H1 (cell line): ENCODE results near the gene KCNK13. TPM values are rescaled to one million over a fixed set of nuclear protein-coding genes. Genes with fewer than 3 reads are reported as not detected.

Experiments
- CTCF ChIA-PET: fragments of 300-600 bp; sonication (Branson Sonifier 250); formaldehyde crosslinking; loops from one replicate; lab custom pipeline; 2021; ENCODE audit not compliant: partially characterized antibody; lab: Charles Lee
- POLR2A ChIA-PET: fragments of 300-600 bp; sonication (Branson Sonifier 250); formaldehyde crosslinking; loops from one replicate; lab custom pipeline; 2021; ENCODE audit warnings: inconsistent platforms; ENCODE audit not compliant: partially characterized antibody; lab: Charles Lee
- DNase-seq, 2 experiments: peaks; one replicate each; pipeline versions ENCODE4 v3.0.0 to v3.0.0-alpha.2; 2010 to 2022; ENCODE audit warnings: low spot score in 2 of 2, low read depth in 1 of 2, mixed read lengths in 1 of 2
- FAIRE-seq: peaks from 2 replicates; lab custom pipeline; 2011; peaks lifted over from hg19 to GRCh38; lab: Jason Lieb, UNC
- H2AFZ ChIP-seq: 2 replicates; pipeline ENCODE4 v1.8.1; 2012; ENCODE audit warnings: low read length, inconsistent platforms
- H2AK5ac ChIP-seq: 2 replicates; pipeline ENCODE4 v1.6.1; 2013; ENCODE audit warnings: low read depth, low read length
- H2BK120ac ChIP-seq: replicated peaks from 2 replicates; pipeline ENCODE3; 2013; ENCODE audit warnings: low read depth, low read length, inconsistent platforms
- H2BK12ac ChIP-seq: 2 replicates; pipeline ENCODE4 v1.6.1; 2013; ENCODE audit warnings: low read depth, low read length
- H2BK15ac ChIP-seq: 2 replicates; pipeline ENCODE4 v1.6.1; 2013; ENCODE audit warnings: low read length
- H2BK20ac ChIP-seq: 2 replicates; pipeline ENCODE4 v1.6.1; 2013; ENCODE audit warnings: low read length
- H2BK5ac ChIP-seq: 2 replicates; pipeline ENCODE4 v1.6.1; 2013; ENCODE audit warnings: low read depth, low read length
- H3K14ac ChIP-seq: 2 replicates; pipeline ENCODE4 v1.6.1; 2013; ENCODE audit warnings: inconsistent platforms; ENCODE audit not compliant: insufficient read length
- H3K18ac ChIP-seq: 2 replicates; pipeline ENCODE4 v1.6.1; 2013; ENCODE audit warnings: low read length; ENCODE audit errors: extremely low read depth
- H3K23ac ChIP-seq: 2 replicates; pipeline ENCODE4 v1.6.1; 2013; ENCODE audit warnings: inconsistent platforms; ENCODE audit not compliant: insufficient read length
- H3K23me2 ChIP-seq: 2 replicates; pipeline ENCODE4 v1.6.1; 2013; ENCODE audit warnings: low read depth, low read length
- H3K27ac ChIP-seq: 2 replicates; pipeline ENCODE4 v1.6.1; 2011; ENCODE audit warnings: low read depth, low read length, inconsistent platforms
- H3K27me3 ChIP-seq, 4 experiments: replicated peaks in 1 of 4; 1 replicate in 1 of 4; 2 replicates in 3 of 4; pipeline versions ENCODE4 v1.6.1 to v1.8.1; 2011 to 2013; ENCODE audit warnings: low read length in 3 of 4, mild to moderate bottlenecking in 3 of 4, inconsistent platforms in 2 of 4, mixed read lengths in 2 of 4, moderate library complexity in 1 of 4; ENCODE audit not compliant: control insufficient read depth in 3 of 4, insufficient read depth in 3 of 4; ENCODE audit errors: extremely low read depth in 1 of 4
- H3K36me3 ChIP-seq, 4 experiments: 2 replicates each; pipeline versions ENCODE4 v1.6.1 to v1.8.1; 2011 to 2013; ENCODE audit warnings: mild to moderate bottlenecking in 4 of 4, low read length in 3 of 4, moderate library complexity in 2 of 4, control low read depth in 1 of 4, inconsistent platforms in 1 of 4; ENCODE audit not compliant: insufficient read depth in 4 of 4, control insufficient read depth in 2 of 4
- H3K4ac ChIP-seq: replicated peaks from 2 replicates; pipeline ENCODE3; 2013; ENCODE audit warnings: low read length, low read depth, mixed read lengths, inconsistent platforms; ENCODE audit not compliant: insufficient read length
- H3K4me1 ChIP-seq, 4 experiments: replicated peaks in 1 of 4; 1 replicate in 1 of 4; 2 replicates in 3 of 4; pipeline versions ENCODE4 v1.6.1 to v1.8.1; 2011 to 2013; ENCODE audit warnings: low read length in 3 of 4, inconsistent platforms in 2 of 4, mixed read lengths in 1 of 4; ENCODE audit not compliant: insufficient read depth in 4 of 4, control insufficient read depth in 3 of 4
- H3K4me2 ChIP-seq, 2 experiments: 2 replicates each; pipeline versions ENCODE4 v1.6.1 to v1.8.1; 2011 to 2013; ENCODE audit warnings: low read depth in 2 of 2, low read length in 2 of 2, control low read depth in 1 of 2, inconsistent platforms in 1 of 2, mild to moderate bottlenecking in 1 of 2; ENCODE audit not compliant: insufficient read depth in 1 of 2
- H3K4me3 ChIP-seq, 4 experiments: fragments of 200-600, 300-600 bp in 1 of 4; sonication (generic), shearing (Covaris generic), sonication (Bioruptor Twin) in 1 of 4; 2 replicates each; pipeline versions ENCODE4 v1.5.1 to v1.8.1; 2011 to 2016; ENCODE audit warnings: low read length in 4 of 4, low read depth in 3 of 4, control low read depth in 2 of 4, inconsistent platforms in 2 of 4, mild to moderate bottlenecking in 2 of 4, mixed read lengths in 1 of 4, moderate library complexity in 1 of 4; ENCODE audit not compliant: insufficient read depth in 2 of 4; ENCODE audit errors: extremely low read depth in 1 of 4
- H3K56ac ChIP-seq: replicated peaks from 2 replicates; pipeline ENCODE3; 2013; ENCODE audit warnings: low read depth, mild to moderate bottlenecking, mixed read lengths, low read length, inconsistent platforms; ENCODE audit not compliant: insufficient read length
- H3K79me1 ChIP-seq: 2 replicates; pipeline ENCODE4 v1.6.1; 2013; ENCODE audit warnings: low read depth, low read length, control low read depth
- H3K79me2 ChIP-seq, 2 experiments: 2 replicates each; pipeline versions ENCODE4 v1.6.1 to v1.8.1; 2012 to 2013; ENCODE audit warnings: low read length in 2 of 2, mild to moderate bottlenecking in 2 of 2, inconsistent platforms in 1 of 2; ENCODE audit not compliant: insufficient read depth in 2 of 2, control insufficient read depth in 1 of 2
- H3K9ac ChIP-seq, 4 experiments: replicated peaks in 1 of 4; 1 replicate in 1 of 4; 2 replicates in 3 of 4; pipeline versions ENCODE4 v1.6.1 to v1.8.1; 2011 to 2013; ENCODE audit warnings: low read depth in 3 of 4, low read length in 3 of 4, control low read depth in 2 of 4, mild to moderate bottlenecking in 2 of 4, moderate library complexity in 2 of 4, inconsistent platforms in 1 of 4; ENCODE audit errors: extremely low read depth in 1 of 4
- H3K9me3 ChIP-seq, 2 experiments: 2 replicates each; pipeline versions ENCODE4 v1.6.1 to v1.8.1; 2012 to 2013; ENCODE audit warnings: mild to moderate bottlenecking in 2 of 2, moderate library complexity in 2 of 2, control low read depth in 1 of 2, inconsistent platforms in 1 of 2, low read depth in 1 of 2, low read length in 1 of 2, mixed read lengths in 1 of 2; ENCODE audit not compliant: insufficient read depth in 2 of 2
- H4K20me1 ChIP-seq, 2 experiments: replicated peaks in 1 of 2; 2 replicates each; pipeline versions ENCODE3 to v1.8.1; 2011 to 2013; ENCODE audit warnings: inconsistent platforms in 2 of 2, low read length in 2 of 2, mild to moderate bottlenecking in 1 of 2; ENCODE audit not compliant: insufficient read depth in 2 of 2, control insufficient read depth in 1 of 2
- H4K5ac ChIP-seq: 2 replicates; pipeline ENCODE4 v1.6.1; 2013; ENCODE audit warnings: low read length, low read depth, mixed read lengths, inconsistent platforms; ENCODE audit not compliant: insufficient read length
- H4K8ac ChIP-seq: 2 replicates; pipeline ENCODE4 v1.8.0; 2013; ENCODE audit warnings: mild to moderate bottlenecking, moderate library complexity, low read length, inconsistent platforms; ENCODE audit not compliant: insufficient read depth; ENCODE audit errors: extremely low read depth
- H4K91ac ChIP-seq: replicated peaks from 2 replicates; pipeline ENCODE3; 2013; ENCODE audit warnings: low read length, mixed read lengths, inconsistent platforms; ENCODE audit not compliant: insufficient read length
- SAP30 ChIP-seq: fragments of 300-600 bp; sonication (generic); IDR thresholded peaks from 2 replicates; pipeline ENCODE4 v1.7.1; 2012; ENCODE audit warnings: low read length, moderate library complexity, mild to moderate bottlenecking, inconsistent platforms; ENCODE audit not compliant: insufficient read depth, insufficient replicate concordance
- WGBS, 2 experiments: shearing (Covaris generic) in 1 of 2; methylation state at CpG; one replicate each; pipeline versions ENCODE4 v1.1.6 to v1.1.7; 2013 to 2015; ENCODE audit warnings: low lambda C conversion rate in 2 of 2, mixed read lengths in 2 of 2, inconsistent platforms in 1 of 2, low coverage in 1 of 2, missing lambda C conversion rate in 1 of 2; ENCODE audit not compliant: insufficient replicate concordance in 2 of 2, insufficient coverage in 1 of 2, insufficient read length in 1 of 2; ENCODE audit errors: extremely low coverage in 1 of 2, missing lambda C conversion rate in 1 of 2; 5-methylcytosine and 5-hydroxymethylcytosine counted together
- polyA plus RNA-seq, 7 experiments: library from polyadenylated mRNA; depleted of rRNA in 3 of 7; stranded (reverse) in 5 of 7; unstranded in 2 of 7; fragments of >200 nt in 5 of 7; fragments of 200-250 nt in 2 of 7; gene quantifications; 1 replicate in 5 of 7; 2 replicates in 1 of 7; 4 replicates in 1 of 7; pipeline versions ENCODE4 v1.2.1 to v1.2.3, GENCODE V29; 2011 to 2013; ENCODE audit warnings: missing spikeins in 2 of 7, mixed read lengths in 2 of 7
- total RNA-seq: library from RNA; stranded (reverse); fragmentation: NEBNext Ultra II Directional; extraction: Animal tissue kit (Norgen Biotek cat#: 25700); gene quantifications from 2 replicates; pipeline ENCODE4 v1.2.1, GENCODE V29; 2021

The KCNK13 gene
- total and polyA plus RNA-seq, 2 of the 8 experiments (the other 6 are each of a cell fraction or from before 2014, with no cell fraction given) = 0.39 to 0.48 TPM

GRCh38 chr14:90194706-90195105 lies 132.9 kb downstream of the KCNK13 start:
- no peak overlapping the region for H2BK12ac ChIP-seq
- H3K14ac ChIP-seq = no peak overlapping the region
- no peak overlapping the region for H2BK15ac ChIP-seq
- H3K79me1 ChIP-seq = no peaks in the 10 kb centered on the region
- no peaks in the 10 kb centered on the region for H3K9me3 ChIP-seq
- no peak overlapping the region for H3K4me3 ChIP-seq
- no peak overlapping the region for H3K56ac ChIP-seq
- H3K4me2 ChIP-seq = no peak overlapping the region
- no peaks in the 10 kb centered on the region for H3K79me2 ChIP-seq
- no peaks in the 10 kb centered on the region for H3K4me1 ChIP-seq
- H2BK5ac ChIP-seq = no peak overlapping the region
- no peaks in the 10 kb centered on the region for H3K27me3 ChIP-seq
- H3K23me2 ChIP-seq = no peaks in the 10 kb centered on the region
- H4K8ac ChIP-seq = no peak overlapping the region
- no peak overlapping the region for H2AFZ ChIP-seq
- ChIA-PET POLR2A (no interaction called here), CTCF (interaction anchor here (0.6 to 4.6 kb wide), 18 partner anchors 8 to 256 kb away, joined by 3 to 32 read pairs (median 4); no protein-coding TSS in a partner anchor)
- H4K5ac ChIP-seq = no peak overlapping the region
- H3K36me3 ChIP-seq = no peaks in the 10 kb centered on the region
- H2BK120ac ChIP-seq = no peak overlapping the region
- no peak overlapping the region for H3K23ac ChIP-seq
- H3K9ac ChIP-seq = no peak overlapping the region
- no peak overlapping the region for H4K91ac ChIP-seq
- no peak for DNase-seq
- WGBS, 2 experiments = 92% methylated on average over 5 of the region's 5 CpGs; no CpG with 5 or more reads in 1 of the 2 experiments
- FAIRE-seq = no peak
- H3K18ac ChIP-seq = no peak overlapping the region
- no peak overlapping the region for H2AK5ac ChIP-seq
- H3K27ac ChIP-seq = no peak overlapping the region
- H4K20me1 ChIP-seq = no peaks in the 10 kb centered on the region
- H2BK20ac ChIP-seq = no peak overlapping the region
- no peak overlapping the region for H3K4ac ChIP-seq
- TF ChIP-seq SAP30 = no peak
